ENCODE results near the gene HSPA4. TPM values are rescaled to one million over a fixed set of nuclear protein-coding genes. Genes with fewer than 3 reads are reported as not detected.

Gene HSPA4
- total RNA-seq, 1 experiment from 2014 or later: 70.6 TPM

GRCh38 chr5:133109655-133110483, 58.1 kb downstream of the HSPA4 start:
- H3F3A ChIP-seq (ENCODE audit: low read length, unreplicated experiment): no peaks in the 10 kb centered on the region
- H3K27ac ChIP-seq (ENCODE audit: low read length): no peak overlapping the region
- intact Hi-C loops (cut with micrococcal nuclease): loop anchor here (2.0 kb wide), 2 partner anchors 139 to 501 kb away; no protein-coding TSS in a partner anchor
- ChIA-PET CTCF (no interaction called here), POLR2A (ENCODE audit: unreplicated experiment) (no interaction called here)
- no peaks in the 10 kb centered on the region for H3K79me2 ChIP-seq (ENCODE audit: low read length)
- H3K36me3 ChIP-seq (ENCODE audit: low read depth, low read length): 0 out of 2 replicates have a peak, but pooled peaks cover 4% of the 10 kb centered on the region
- DNase-seq (no peak), ATAC-seq (no peak)
- no peaks in the 10 kb centered on the region for H4K20me1 ChIP-seq (ENCODE audit: low read length)
- TF ChIP-seq CTCF (conservative IDR thresholded peaks at IDR 0.05; ENCODE audit: low read depth, low read length) (no peak), EZH2 (IDR thresholded peaks at IDR 0.05; ENCODE audit: low read length, unreplicated experiment) (no peak), EZH2phosphoT487 (IDR thresholded peaks at IDR 0.05; ENCODE audit: borderline replicate concordance, low read length) (no peak)
- BruUV-seq (replicated peaks): no TSS peak
- no peaks in the 10 kb centered on the region for H3K4me1 ChIP-seq (ENCODE audit: insufficient read depth, low read length)
- no peaks in the 10 kb centered on the region for H3K9me2 ChIP-seq (replicated peaks; ENCODE audit: low read length)
- H3K9me3 ChIP-seq (ENCODE audit: low read length): no peaks in the 10 kb centered on the region
- no peak overlapping the region for H3K4me3 ChIP-seq (ENCODE audit: low read length)
- no peak overlapping the region for H3K4me2 ChIP-seq (ENCODE audit: low read length)
- H3K9ac ChIP-seq (ENCODE audit: low read length): no peak overlapping the region
- H3K27me3 ChIP-seq (ENCODE audit: low read length): no peaks in the 10 kb centered on the region
- H2AFZ ChIP-seq (ENCODE audit: low read length): no peak overlapping the region

- Histone ChIP-seq H3K79me2 (ENCODE audit: low read length) (no peaks in the 10 kb centered on the region), H3K4me2 (ENCODE audit: low read length) (no peak overlapping the region), H3K4me3 (ENCODE audit: low read length) (no peak overlapping the region), H3K36me3 (ENCODE audit: low read depth, low read length) (no peaks in the 10 kb centered on the region), H3K4me1 (ENCODE audit: insufficient read depth, low read length) (no peaks in the 10 kb centered on the region), H2AFZ (ENCODE audit: low read length) (no peak overlapping the region), H3K9ac (ENCODE audit: low read length) (no peak overlapping the region), H3K27me3 (ENCODE audit: low read length) (no peaks in the 10 kb centered on the region), H3K27ac (ENCODE audit: low read length) (no peak overlapping the region), H4K20me1 (ENCODE audit: low read length) (no peaks in the 10 kb centered on the region), H3F3A (ENCODE audit: low read length, unreplicated experiment) (no peaks in the 10 kb centered on the region), H3K9me3 (ENCODE audit: low read length) (no peaks in the 10 kb centered on the region), H3K9me2 (replicated peaks; ENCODE audit: low read length) (no peaks in the 10 kb centered on the region)
- ATAC-seq: peak; percentile 7; the same call in 1 of the 2 replicates
- CTCF ChIA-PET: interaction anchor here (2.5 kb wide), 1 partner anchor 177 kb away, joined by 13 read pairs; no protein-coding TSS in a partner anchor
- POLR2A ChIA-PET (ENCODE audit: unreplicated experiment): no interaction called here
- no TSS peak for BruUV-seq (replicated peaks)
- intact Hi-C loops (cut with micrococcal nuclease): loop anchor here (1.0 to 2.0 kb wide), 3 partner anchors 138 to 500 kb away; no protein-coding TSS in a partner anchor
- TF ChIP-seq CTCF (conservative IDR thresholded peaks at IDR 0.05; ENCODE audit: low read depth, low read length) (no peak), EZH2 (IDR thresholded peaks at IDR 0.05; ENCODE audit: low read length, unreplicated experiment) (no peak), EZH2phosphoT487 (IDR thresholded peaks at IDR 0.05; ENCODE audit: borderline replicate concordance, low read length) (no peak)
- no peak for DNase-seq
Measured at GRCh38 chr5:133110709-133111108, 58.9 kb downstream of the HSPA4 start.

- H3K9me3 ChIP-seq (ENCODE audit: low read length): no peaks in the 10 kb centered on the region
- H3K36me3 ChIP-seq (ENCODE audit: low read depth, low read length): no peaks in the 10 kb centered on the region
- no peaks in the 10 kb centered on the region for H4K20me1 ChIP-seq (ENCODE audit: low read length)
- H3K9ac ChIP-seq (ENCODE audit: low read length): no peak overlapping the region
- no peaks in the 10 kb centered on the region for H3K9me2 ChIP-seq (replicated peaks; ENCODE audit: low read length)
- H3K4me3 ChIP-seq (ENCODE audit: low read length): no peak overlapping the region
- ChIA-PET CTCF (interaction anchor here (2.5 kb wide), 1 partner anchor 176 kb away, joined by 13 read pairs; no protein-coding TSS in a partner anchor), POLR2A (ENCODE audit: unreplicated experiment) (no interaction called here)
- peak overlapping the region; percentile 63; the same call in 1 of the 2 replicates for H2AFZ ChIP-seq (ENCODE audit: low read length)
- intact Hi-C loops (cut with micrococcal nuclease): loop anchor here (1.0 to 2.0 kb wide), 3 partner anchors 138 to 500 kb away; no protein-coding TSS in a partner anchor
- H3K4me2 ChIP-seq (ENCODE audit: low read length): peak overlapping the region; percentile 62; the same call in 1 of the 2 replicates
- DNase-seq (peak; percentile 80), ATAC-seq (peak; percentile 81)
- no peak for TF ChIP-seq EZH2phosphoT487 (IDR thresholded peaks at IDR 0.05; ENCODE audit: borderline replicate concordance, low read length)
- TF ChIP-seq EZH2 (IDR thresholded peaks at IDR 0.05; ENCODE audit: low read length, unreplicated experiment): no peak
- TF ChIP-seq CTCF (conservative IDR thresholded peaks at IDR 0.05; ENCODE audit: low read depth, low read length): peak; percentile 90
- H3K27me3 ChIP-seq (ENCODE audit: low read length): no peaks in the 10 kb centered on the region
- H3F3A ChIP-seq (ENCODE audit: low read length, unreplicated experiment): no peaks in the 10 kb centered on the region
- no peaks in the 10 kb centered on the region for H3K79me2 ChIP-seq (ENCODE audit: low read length)
- BruUV-seq (replicated peaks): no TSS peak
- H3K27ac ChIP-seq (ENCODE audit: low read length): no peak overlapping the region
- no peaks in the 10 kb centered on the region for H3K4me1 ChIP-seq (ENCODE audit: insufficient read depth, low read length)
Measured at GRCh38 chr5:133111299-133111698, 59.5 kb downstream of the HSPA4 start.
